IMR-90 (cell line): Measurements from ENCODE around the gene FRAS1.

Experiments used
- BHLHE40 ChIP-seq: fragments of 150-350 bp; IDR thresholded peaks from 2 replicates; pipeline ENCODE4 v1.6.1; 2016; ENCODE audit warnings: mild to moderate bottlenecking, low read depth, low read length
- CEBPB ChIP-seq: IDR thresholded peaks from 2 replicates; pipeline ENCODE4 v1.6.1; 2012; ENCODE audit warnings: low read depth, low read length, improper control_type of control experiment
- CHD1 ChIP-seq: IDR thresholded peaks from 2 replicates; pipeline ENCODE4 v1.6.1; 2012; ENCODE audit warnings: low read depth, low read length, improper control_type of control experiment
- CTCF ChIP-seq: conservative IDR thresholded peaks from 2 replicates; pipeline ENCODE4 v1.5.1; 2012; ENCODE audit warnings: mild to moderate bottlenecking, low read depth, low read length, improper control_type of control experiment
- MAFK ChIP-seq: IDR thresholded peaks from 2 replicates; pipeline ENCODE4 v1.6.1; 2012; ENCODE audit warnings: low read depth, low read length, improper control_type of control experiment
- MXI1 ChIP-seq: IDR thresholded peaks from 2 replicates; pipeline ENCODE4 v1.6.1; 2012; ENCODE audit warnings: low read depth, mild to moderate bottlenecking, low read length, moderate library complexity, borderline replicate concordance
- POLR2A ChIP-seq: IDR thresholded peaks from 2 replicates; pipeline ENCODE4 v1.6.1; 2012; ENCODE audit warnings: mild to moderate bottlenecking, low read depth, low read length
- RAD21 ChIP-seq: IDR thresholded peaks from 2 replicates; pipeline ENCODE4 v1.6.1; 2012; ENCODE audit warnings: low read length, improper control_type of control experiment
- RCOR1 ChIP-seq: IDR thresholded peaks from 2 replicates; pipeline ENCODE4 v1.6.1; 2012; ENCODE audit warnings: mild to moderate bottlenecking, low read length, improper control_type of control experiment; ENCODE audit not compliant: insufficient replicate concordance
- RFX5 ChIP-seq: IDR thresholded peaks from 2 replicates; pipeline ENCODE4 v1.8.0; 2012; ENCODE audit warnings: low read depth, mild to moderate bottlenecking, low read length, moderate library complexity
- USF2 ChIP-seq: fragments of 150-350 bp; IDR thresholded peaks from 2 replicates; pipeline ENCODE4 v1.6.1; 2017; ENCODE audit warnings: mild to moderate bottlenecking, antibody characterized with exemption, low read length, low read depth

- TF ChIP-seq CTCF (no peak), MXI1 (no peak), POLR2A (no peak), RFX5 (no peak), RCOR1 (no peak), RAD21 (no peak), BHLHE40 (no peak), CHD1 (no peak), CEBPB (no peak), MAFK (no peak), USF2 (no peak)
Measured at GRCh38 chr4:78083035-78083434, 25.9 kb downstream of the FRAS1 start.
